Activated naive CD8-positive, alpha-beta T cell treated with anti-CD3 and anti-CD28 coated beads, Interleukin-2, amount 10 ng/mL, durations not matched to agents 7 days and 5 days (primary cell): ENCODE data around the gene SMARCD3. TPM values are rescaled to one million over a fixed set of nuclear protein-coding genes. Genes with fewer than 3 reads are reported as not detected.

Source experiments
- ATAC-seq: fragments of 150-1000 bp; cut with Tn5 transposase; one replicate; pipeline ENCODE4 v1.10.0; 2021; ENCODE audit warnings: low read depth, moderate library complexity
- POLR2A ChIA-PET: fragments of 350-600 bp; sonication (Branson Sonifier 250); formaldehyde crosslinking; loops from one replicate; lab custom pipeline; 2021; ENCODE audit warnings: antibody characterized with exemption; lab: Charles Lee
- DNase-seq: peaks from one replicate; pipeline ENCODE4 v3.0.0; 2021
- H3K27ac Mint-ChIP-seq: one replicate; pipeline ENCODE4 v1.8.0; 2022; ENCODE audit warnings: mild to moderate bottlenecking, mixed read lengths
- H3K27me3 Mint-ChIP-seq: one replicate; pipeline ENCODE4 v1.8.0; 2022; ENCODE audit warnings: mild to moderate bottlenecking, moderate library complexity, mixed read lengths
- H3K36me3 Mint-ChIP-seq: one replicate; pipeline ENCODE4 v1.8.0; 2021; ENCODE audit warnings: mild to moderate bottlenecking, mixed read lengths
- H3K4me1 Mint-ChIP-seq: one replicate; pipeline ENCODE4 v1.8.0; 2021; ENCODE audit warnings: mixed read lengths
- H3K4me3 Mint-ChIP-seq: one replicate; pipeline ENCODE4 v1.8.0; 2022; ENCODE audit warnings: mild to moderate bottlenecking, moderate library complexity, mixed read lengths
- H3K9me3 Mint-ChIP-seq: one replicate; pipeline ENCODE4 v1.8.0; 2021; ENCODE audit warnings: mixed read lengths
- total RNA-seq, 2 experiments: library from RNA; stranded (reverse); gene quantifications; one replicate each; pipeline ENCODE4 v1.2.3, GENCODE V29; 2021

SMARCD3 gene
- total RNA-seq, 2 experiments from 2014 or later, result 7.8 to 12.6 TPM

DNA sequence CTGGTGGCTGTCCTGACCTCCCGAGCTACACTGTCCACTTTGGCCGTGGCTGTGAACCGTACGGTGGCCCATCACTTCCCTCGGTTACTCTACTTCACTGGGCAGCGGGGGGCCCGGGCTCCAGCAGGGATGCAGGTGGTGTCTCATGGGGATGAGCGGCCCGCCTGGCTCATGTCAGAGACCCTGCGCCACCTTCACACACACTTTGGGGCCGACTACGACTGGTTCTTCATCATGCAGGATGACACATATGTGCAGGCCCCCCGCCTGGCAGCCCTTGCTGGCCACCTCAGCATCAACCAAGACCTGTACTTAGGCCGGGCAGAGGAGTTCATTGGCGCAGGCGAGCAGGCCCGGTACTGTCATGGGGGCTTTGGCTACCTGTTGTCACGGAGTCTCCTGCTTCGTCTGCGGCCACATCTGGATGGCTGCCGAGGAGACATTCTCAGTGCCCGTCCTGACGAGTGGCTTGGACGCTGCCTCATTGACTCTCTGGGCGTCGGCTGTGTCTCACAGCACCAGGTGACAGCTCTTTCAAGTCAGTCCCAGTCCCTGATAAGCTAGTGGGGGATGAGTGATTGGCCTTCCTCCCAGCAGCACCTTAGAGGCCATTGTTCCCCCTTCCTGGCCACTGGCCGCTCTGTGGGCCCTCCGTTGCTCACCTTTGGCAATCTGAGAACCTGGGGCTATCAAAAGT, 13.3 kb downstream of the SMARCD3 start:
- ATAC-seq (no peak), DNase-seq (no peak)
- H3K27ac Mint-ChIP-seq, result no peak overlapping the region
- no peaks in the 10 kb centered on the region for H3K9me3 Mint-ChIP-seq
- H3K36me3 Mint-ChIP-seq, result peaks cover 2% of the 10 kb centered on the region
- POLR2A ChIA-PET, result interaction anchor here (3.6 kb wide), 1 partner anchor 8 kb away, joined by 39 read pairs; no protein-coding TSS in a partner anchor
- H3K27me3 Mint-ChIP-seq, result peaks cover 3% of the 10 kb centered on the region
- no peak overlapping the region for H3K4me3 Mint-ChIP-seq
- H3K4me1 Mint-ChIP-seq, result peaks cover 15% of the 10 kb centered on the region

DNA sequence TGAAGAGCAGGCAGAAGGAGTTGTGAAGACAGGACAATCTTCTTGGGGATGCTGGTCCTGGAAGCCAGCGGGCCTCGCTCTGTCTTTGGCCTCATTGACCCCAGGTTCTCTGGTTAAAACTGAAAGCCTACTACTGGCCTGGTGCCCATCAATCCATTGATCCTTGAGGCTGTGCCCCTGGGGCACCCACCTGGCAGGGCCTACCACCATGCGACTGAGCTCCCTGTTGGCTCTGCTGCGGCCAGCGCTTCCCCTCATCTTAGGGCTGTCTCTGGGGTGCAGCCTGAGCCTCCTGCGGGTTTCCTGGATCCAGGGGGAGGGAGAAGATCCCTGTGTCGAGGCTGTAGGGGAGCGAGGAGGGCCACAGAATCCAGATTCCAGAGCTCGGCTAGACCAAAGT, 14.7 kb downstream of the SMARCD3 start:
- no peaks in the 10 kb centered on the region for H3K36me3 Mint-ChIP-seq
- peaks cover 15% of the 10 kb centered on the region for H3K4me1 Mint-ChIP-seq
- H3K9me3 Mint-ChIP-seq, result no peaks in the 10 kb centered on the region
- POLR2A ChIA-PET, result interaction anchor here (1.1 to 3.6 kb wide), 3 partner anchors 9 to 27 kb away, joined by 5 to 39 read pairs (median 10); no protein-coding TSS in a partner anchor
- DNase-seq (no peak), ATAC-seq (no peak)
- H3K4me3 Mint-ChIP-seq, result peak overlapping the region; percentile 99
- peaks cover 6% of the 10 kb centered on the region for H3K27me3 Mint-ChIP-seq
- H3K27ac Mint-ChIP-seq, result peak overlapping the region; percentile 99

DNA sequence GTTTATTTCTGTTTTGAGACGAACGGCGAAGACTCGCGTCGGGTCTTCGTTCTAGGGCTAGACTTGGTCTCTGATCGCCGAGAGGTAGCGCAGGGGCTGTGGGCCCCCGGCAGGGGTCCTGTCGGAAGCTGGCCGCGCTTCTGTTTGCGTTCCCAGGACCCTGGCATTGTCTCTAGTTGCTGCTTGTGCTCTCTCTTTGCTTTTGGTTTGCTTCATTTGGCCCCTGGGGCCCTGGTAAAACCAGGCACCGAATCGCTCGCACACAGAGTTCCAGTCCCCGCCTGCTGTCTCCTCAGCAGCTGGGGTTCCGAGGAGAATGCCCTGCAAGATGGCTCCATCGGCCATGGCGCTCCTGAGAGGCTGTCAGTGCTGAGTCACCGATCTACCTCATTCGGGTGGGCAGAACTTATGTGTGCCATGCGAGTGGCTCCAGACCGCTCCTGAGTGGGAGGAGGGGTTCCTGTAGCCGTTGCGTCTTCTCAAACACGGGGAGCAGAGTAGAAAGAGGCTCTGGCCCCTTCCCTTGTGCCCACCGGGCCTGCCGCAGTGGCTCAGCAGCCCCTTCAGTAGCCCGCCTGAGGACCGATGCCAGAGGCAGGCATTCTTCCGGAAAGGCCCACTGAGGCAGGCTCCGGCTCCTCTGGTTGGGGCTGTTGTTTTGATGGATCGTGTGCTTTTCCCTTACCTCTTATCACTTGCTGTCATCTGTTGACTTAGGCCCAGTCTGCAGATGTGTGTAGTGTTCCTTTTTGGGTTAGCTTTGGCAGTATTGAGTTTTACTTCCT, 15.4 kb downstream of the SMARCD3 start:
- H3K27ac Mint-ChIP-seq, result peak overlapping the region; percentile 99
- DNase-seq (peak; percentile 68), ATAC-seq (peak; percentile 69)
- H3K4me1 Mint-ChIP-seq, result peaks cover 17% of the 10 kb centered on the region
- peak overlapping the region; percentile 99 for H3K4me3 Mint-ChIP-seq
- no peaks in the 10 kb centered on the region for H3K9me3 Mint-ChIP-seq
- no peaks in the 10 kb centered on the region for H3K36me3 Mint-ChIP-seq
- H3K27me3 Mint-ChIP-seq, result peaks cover 6% of the 10 kb centered on the region
- POLR2A ChIA-PET, result interaction anchor here (0.5 to 3.6 kb wide), 9 partner anchors 10 to 108 kb away, joined by 3 to 39 read pairs (median 4); partner anchors contain the start of gene NUB1

DNA sequence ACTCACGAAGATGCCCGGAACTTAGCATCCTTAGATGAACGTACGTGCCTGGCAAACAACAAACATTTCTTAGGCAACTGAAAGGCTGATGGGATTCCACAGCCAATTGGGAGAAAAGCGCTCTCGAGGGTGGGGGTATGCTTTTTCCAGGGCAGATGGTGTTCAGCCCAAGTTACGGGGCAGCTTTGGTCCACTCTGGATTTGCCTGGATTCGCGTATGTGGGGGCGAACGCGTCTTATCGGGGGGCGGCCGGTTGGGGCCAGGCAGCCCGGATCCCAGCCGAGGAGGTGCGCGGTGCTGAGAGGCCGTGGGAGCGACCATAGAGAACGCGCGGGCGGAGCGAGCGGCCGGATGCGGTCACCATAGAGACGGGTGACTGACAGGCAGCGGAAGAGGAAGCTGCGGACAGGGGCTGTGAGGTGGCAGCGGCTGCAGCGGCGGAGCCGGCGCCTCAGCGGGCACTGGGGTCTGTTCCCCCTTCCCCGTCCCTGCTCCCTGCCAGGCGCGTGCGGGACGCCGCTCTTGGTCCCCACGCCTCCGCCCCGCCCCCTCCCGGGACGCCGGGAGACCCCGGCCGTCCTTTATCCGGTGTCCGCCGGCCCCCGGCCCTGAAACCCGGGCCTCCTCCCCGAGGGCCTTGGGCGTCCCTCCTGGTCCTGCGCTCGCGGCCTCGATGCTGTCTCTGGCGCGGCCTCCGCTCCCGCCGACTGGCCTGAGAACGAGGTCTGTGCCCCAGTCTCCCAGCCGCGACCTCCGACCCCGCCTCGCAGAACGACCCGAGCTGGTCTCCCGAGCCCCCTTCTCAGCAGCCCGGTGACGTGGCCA, 16.2 kb downstream of the SMARCD3 start, which contains the start of gene CHPF2:
CHPF2 (plus strand) TSS at position 393 of the 826 bp plus-strand sequence. CDS start 1,529 bp downstream, outside the sequence.
- Mint-ChIP-seq H3K27ac (peak within 1 kb of the TSS; percentile 99), H3K4me3 (peak within 1 kb of the TSS; percentile 99), H3K27me3 (peaks cover 6% of the 10 kb centered on the region), H3K36me3 (no peaks in the 10 kb centered on the region), H3K4me1 (peaks cover 20% of the 10 kb centered on the region), H3K9me3 (no peaks in the 10 kb centered on the region)
- POLR2A ChIA-PET, result interaction anchor here (0.6 to 3.6 kb wide), 9 partner anchors 9 to 109 kb away, joined by 3 to 39 read pairs (median 4); partner anchors contain the start of gene NUB1
- DNase-seq, result peak; percentile 91
- ATAC-seq, result peak; percentile 88

DNA sequence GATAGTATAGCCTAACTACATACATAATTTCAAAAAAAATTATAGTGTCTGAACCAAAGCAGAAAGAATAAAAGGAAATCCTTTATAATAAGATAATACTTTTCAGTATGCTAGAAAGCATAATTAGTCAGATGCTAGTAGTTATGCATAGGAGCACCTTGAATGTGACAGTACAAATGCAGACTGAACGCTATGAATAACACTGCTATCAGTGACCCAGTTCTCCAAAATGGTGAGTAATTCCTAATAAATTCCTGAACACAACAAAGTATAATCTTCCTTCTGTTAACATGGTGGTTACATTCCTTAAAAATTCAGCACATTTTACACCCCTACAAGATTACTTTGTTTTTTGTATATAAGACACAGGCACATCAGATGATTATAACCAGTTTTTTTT, 17.4 kb downstream of the SMARCD3 start:
- Mint-ChIP-seq H3K27ac (no peak overlapping the region), H3K27me3 (peaks cover 6% of the 10 kb centered on the region), H3K4me1 (peaks cover 27% of the 10 kb centered on the region), H3K4me3 (peak overlapping the region; percentile 39), H3K36me3 (peaks cover 2% of the 10 kb centered on the region), H3K9me3 (no peaks in the 10 kb centered on the region)
- no peak for DNase-seq
- POLR2A ChIA-PET, result no interaction called here
- ATAC-seq, result no peak

DNA sequence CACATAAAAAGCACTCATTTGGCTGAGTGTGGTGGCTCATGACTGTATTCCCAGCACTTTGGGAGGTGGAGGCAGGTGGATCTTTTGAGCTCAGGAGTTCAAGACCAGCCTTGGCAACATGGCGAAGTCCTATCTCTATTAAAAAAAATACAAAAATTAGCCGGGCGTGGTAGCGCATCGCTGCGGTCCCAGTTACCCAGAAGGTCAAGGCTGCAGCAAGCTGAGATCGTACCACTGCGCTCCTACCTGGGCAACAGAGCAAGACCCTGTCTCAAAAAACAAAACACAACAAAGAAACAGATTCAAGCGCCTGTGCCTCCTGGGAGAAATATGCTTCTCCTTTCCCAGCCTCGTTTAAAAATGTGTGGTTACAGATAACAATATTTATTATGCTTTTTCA, 19.2 kb downstream of the SMARCD3 start:
- peaks cover 6% of the 10 kb centered on the region for H3K27me3 Mint-ChIP-seq
- no peak overlapping the region for H3K4me3 Mint-ChIP-seq
- H3K9me3 Mint-ChIP-seq, result no peaks in the 10 kb centered on the region
- ATAC-seq, result no peak
- POLR2A ChIA-PET, result no interaction called here
- no peak for DNase-seq
- peaks cover 37% of the 10 kb centered on the region for H3K4me1 Mint-ChIP-seq
- H3K36me3 Mint-ChIP-seq, result peaks cover 2% of the 10 kb centered on the region
- no peak overlapping the region for H3K27ac Mint-ChIP-seq

DNA sequence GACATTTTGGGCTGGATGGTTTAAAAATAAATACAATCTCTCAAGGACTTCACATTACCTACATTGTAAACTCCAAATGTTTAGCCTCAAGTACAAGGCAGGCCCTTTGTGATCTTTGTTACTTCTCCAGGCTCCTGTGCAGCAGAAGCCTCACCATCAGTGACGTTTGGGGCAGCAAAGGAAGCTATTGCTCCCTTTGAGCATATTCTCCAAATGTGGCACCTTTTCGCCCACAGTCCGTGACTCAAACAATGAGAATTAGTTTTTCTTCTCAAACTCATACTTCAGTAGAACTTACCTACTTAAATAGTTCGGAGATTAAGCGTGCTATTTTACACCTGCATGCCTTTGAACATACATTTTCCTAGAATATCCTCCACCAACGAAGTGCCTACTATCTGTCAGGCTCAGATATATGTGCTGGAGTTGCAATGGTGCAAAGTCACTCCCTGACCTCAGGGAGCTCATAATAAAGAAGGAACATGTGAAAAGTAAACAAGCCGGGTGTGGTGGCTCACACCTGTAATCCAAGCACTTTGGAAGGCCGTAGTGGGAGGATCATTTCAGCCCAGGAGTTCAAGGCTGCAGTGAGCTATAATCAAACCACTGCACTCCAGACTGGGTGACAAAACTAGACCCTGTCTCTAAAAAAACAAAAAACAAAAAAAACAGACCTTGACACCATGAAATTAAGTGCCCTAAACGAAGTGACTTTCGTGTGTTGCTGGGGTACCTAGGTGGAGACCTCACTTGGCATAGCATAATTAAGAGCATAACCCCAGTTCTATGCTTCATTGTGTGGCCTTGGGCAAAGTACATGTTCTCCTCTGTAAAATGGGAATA, 20.2 kb downstream of the SMARCD3 start:
- no peaks in the 10 kb centered on the region for H3K9me3 Mint-ChIP-seq
- peaks cover 30% of the 10 kb centered on the region for H3K4me1 Mint-ChIP-seq
- H3K27me3 Mint-ChIP-seq, result peaks cover 6% of the 10 kb centered on the region
- ATAC-seq (no peak), DNase-seq (no peak)
- H3K4me3 Mint-ChIP-seq, result peak overlapping the region; percentile 93
- H3K36me3 Mint-ChIP-seq, result peaks cover 5% of the 10 kb centered on the region
- POLR2A ChIA-PET, result interaction anchor here (1.0 to 2.1 kb wide), 5 partner anchors 9 to 200 kb away, joined by 3 to 18 read pairs (median 5); partner anchors contain the start of gene ABCB8
- peak overlapping the region; percentile 83 for H3K27ac Mint-ChIP-seq

DNA sequence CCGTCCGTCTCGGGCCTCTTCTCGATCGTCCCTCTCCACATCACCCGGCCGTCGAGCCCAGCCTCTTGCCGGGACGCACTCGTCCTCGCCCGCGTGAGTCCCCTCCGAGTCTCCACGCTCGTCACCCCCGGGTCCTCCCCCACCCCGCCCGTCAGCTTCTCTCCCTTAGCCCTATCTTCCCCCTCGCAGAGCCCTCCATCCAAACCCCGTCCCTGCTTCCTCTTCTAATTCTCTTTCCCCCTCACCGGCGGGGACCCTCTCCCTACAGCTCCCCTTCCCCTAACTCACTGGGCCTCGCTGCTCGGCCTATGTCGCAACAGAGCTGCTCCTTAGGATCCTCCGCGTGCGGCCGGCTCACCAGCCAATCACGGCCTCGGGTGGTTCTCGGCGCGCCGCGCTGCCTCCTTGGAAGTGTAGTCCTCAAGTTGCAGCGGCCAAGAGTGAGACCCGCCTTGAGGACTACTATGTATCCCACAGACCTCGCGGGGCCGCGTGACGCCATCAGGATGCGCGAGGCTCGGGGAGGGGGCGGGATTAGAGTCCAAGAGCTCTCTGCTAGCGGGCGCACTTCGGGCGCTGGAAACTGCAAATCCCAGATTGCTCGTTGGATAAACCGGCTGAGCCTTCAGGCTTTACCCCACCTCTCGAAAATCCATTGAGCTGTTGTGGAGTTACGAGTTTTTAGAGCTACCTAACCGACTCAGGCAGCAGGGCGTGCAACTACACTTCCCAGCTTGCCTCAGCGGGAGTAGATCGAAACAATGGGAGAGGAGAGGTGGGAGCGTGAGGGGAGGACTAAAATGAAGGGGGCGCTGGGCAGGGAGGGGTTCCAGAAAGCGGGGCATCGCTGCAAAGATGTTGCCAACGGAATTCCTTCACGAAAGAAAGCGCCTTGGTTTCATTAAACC, 21.4 kb downstream of the SMARCD3 start, which contains the start of gene ABCF2:
ABCF2 (minus strand) TSS at position 331 of the 908 bp plus-strand sequence. CDS start 747 bp downstream, outside the sequence.
- Mint-ChIP-seq H3K4me1 (peaks cover 29% of the 10 kb centered on the region), H3K27ac (peak within 1 kb of the TSS; percentile 86), H3K4me3 (peak within 1 kb of the TSS; percentile 93), H3K27me3 (peaks cover 6% of the 10 kb centered on the region), H3K36me3 (peaks cover 8% of the 10 kb centered on the region), H3K9me3 (no peaks in the 10 kb centered on the region)
- ATAC-seq (peak; percentile 100), DNase-seq (peak; percentile 97)
- POLR2A ChIA-PET, result interaction anchor here (0.6 to 2.1 kb wide), 12 partner anchors 9 to 233 kb away, joined by 3 to 18 read pairs (median 4); partner anchors contain the start of gene ABCB8

DNA sequence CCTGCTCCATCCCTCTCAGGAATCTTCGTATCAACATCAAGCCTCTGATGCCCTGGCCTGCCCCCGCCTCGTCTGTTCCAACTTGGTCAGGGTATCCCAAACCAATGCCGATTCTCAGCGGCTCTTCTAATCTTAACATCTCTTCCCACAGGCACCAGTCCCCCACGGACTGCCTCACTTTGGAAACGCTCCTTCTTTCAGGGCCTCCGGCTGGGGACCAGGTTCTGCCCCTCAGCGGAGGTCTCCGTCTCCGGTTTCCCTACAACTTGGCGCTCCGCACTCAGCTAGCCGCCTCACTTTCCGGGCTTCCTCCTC, 22.0 kb downstream of the SMARCD3 start:
- H3K36me3 Mint-ChIP-seq, result peaks cover 8% of the 10 kb centered on the region
- POLR2A ChIA-PET, result interaction anchor here (0.8 to 2.1 kb wide), 10 partner anchors 8 to 232 kb away, joined by 3 to 18 read pairs (median 4); partner anchors contain the start of gene ABCB8
- peaks cover 6% of the 10 kb centered on the region for H3K27me3 Mint-ChIP-seq
- ATAC-seq, result peak; percentile 1
- no peak for DNase-seq
- H3K9me3 Mint-ChIP-seq, result no peaks in the 10 kb centered on the region
- H3K4me1 Mint-ChIP-seq, result peaks cover 23% of the 10 kb centered on the region
- H3K27ac Mint-ChIP-seq, result peak overlapping the region; percentile 86
- H3K4me3 Mint-ChIP-seq, result peak overlapping the region; percentile 93

DNA sequence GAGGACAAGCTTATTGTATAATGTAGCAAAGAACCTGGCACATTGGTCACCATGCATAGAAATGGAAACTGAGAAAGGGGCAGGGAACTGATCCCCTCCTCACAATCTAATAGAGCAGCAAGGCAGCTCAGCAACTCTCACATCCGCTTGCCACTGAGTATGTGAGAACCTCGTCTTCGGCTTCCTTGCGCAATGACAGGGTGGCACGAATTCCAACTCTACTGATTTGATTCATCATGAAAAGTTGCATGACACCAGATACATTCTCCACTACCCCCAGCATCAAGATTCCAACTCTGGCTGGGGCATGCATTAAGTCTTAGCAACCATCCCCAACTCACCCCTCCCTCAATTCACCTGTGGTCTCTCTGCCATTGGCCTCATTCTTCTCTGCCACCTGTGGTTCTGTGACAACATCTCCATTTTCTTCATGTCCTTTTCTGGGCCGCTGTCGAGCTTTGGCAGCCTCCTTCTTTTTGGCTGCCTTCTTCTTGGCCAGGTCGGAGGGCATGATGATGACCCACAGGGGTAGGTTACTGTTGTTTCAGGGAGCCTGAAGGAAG, 22.5 kb downstream of the SMARCD3 start:
- ATAC-seq, result no peak
- Mint-ChIP-seq H3K27ac (peak overlapping the region; percentile 86), H3K9me3 (no peaks in the 10 kb centered on the region), H3K4me3 (peak overlapping the region; percentile 93), H3K4me1 (peaks cover 21% of the 10 kb centered on the region), H3K27me3 (peaks cover 4% of the 10 kb centered on the region), H3K36me3 (peaks cover 8% of the 10 kb centered on the region)
- POLR2A ChIA-PET, result interaction anchor here (1.4 to 2.1 kb wide), 2 partner anchors 8 to 17 kb away, joined by 7 to 18 read pairs; no protein-coding TSS in a partner anchor
- DNase-seq, result no peak

DNA sequence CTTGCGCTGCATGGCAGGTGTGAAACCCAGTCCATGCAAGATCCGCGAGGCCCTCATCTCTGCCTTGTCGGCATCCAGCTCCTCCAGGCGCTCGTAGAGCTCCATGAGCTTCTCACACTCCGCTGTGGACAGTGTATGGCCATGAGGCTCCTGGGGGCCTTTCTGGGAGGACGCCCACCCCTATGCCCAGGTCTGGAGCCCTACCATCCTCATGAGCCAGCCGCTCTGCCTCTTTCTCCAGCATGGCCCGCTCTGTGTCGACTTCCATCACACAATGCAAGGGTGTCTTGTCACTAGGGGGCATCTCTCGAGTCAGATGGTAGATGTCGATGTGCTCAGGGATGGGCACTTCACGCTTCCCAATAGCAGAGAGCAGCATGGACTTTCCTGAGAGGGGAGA, 24.8 kb downstream of the SMARCD3 start:
- Mint-ChIP-seq H3K27ac (no peak overlapping the region), H3K4me3 (no peak overlapping the region), H3K27me3 (no peaks in the 10 kb centered on the region), H3K9me3 (no peaks in the 10 kb centered on the region), H3K4me1 (peaks cover 21% of the 10 kb centered on the region), H3K36me3 (peaks cover 12% of the 10 kb centered on the region)
- ATAC-seq (no peak), DNase-seq (no peak)
- POLR2A ChIA-PET, result interaction anchor here (1.3 kb wide), 1 partner anchor 9 kb away, joined by 3 read pairs; the partner anchor contains the start of gene CHPF2
